HEK293 (cell line): ENCODE results near the gene ORAI2.

Experiments used
- CTCF ChIA-PET: fragments of 350-600 bp; formaldehyde crosslinking; extraction: SDS; loops from one replicate; lab custom pipeline; 2021; ENCODE audit warnings: antibody characterized with exemption; lab: Yijun Ruan, JAX
- POLR2A ChIA-PET: fragments of 300-600 bp; formaldehyde crosslinking; extraction: SDS; loops from one replicate; lab custom pipeline; 2020; ENCODE audit warnings: antibody characterized with exemption, inconsistent platforms; lab: Yijun Ruan, JAX
- H3K27ac ChIP-seq: fragments of 200-500 bp; sonication (Bioruptor generic); 2 replicates; pipeline ENCODE4 v1.5.1; 2014; ENCODE audit warnings: low read depth, low read length, control low read depth, inconsistent platforms; ENCODE audit errors: extremely low read depth
- H3K36me3 ChIP-seq, 2 experiments: fragments of 200-500 bp in 1 of 2; sonication (Bioruptor generic) in 1 of 2; 1 replicate in 1 of 2; 2 replicates in 1 of 2; pipeline ENCODE4 v1.5.1; 2014 to 2017; ENCODE audit warnings: inconsistent platforms in 2 of 2, low read length in 2 of 2; ENCODE audit not compliant: control insufficient read depth in 2 of 2, insufficient read depth in 1 of 2
- H3K4me1 ChIP-seq: fragments of 200-500 bp; sonication (Bioruptor generic); 2 replicates; pipeline ENCODE4 v1.5.1; 2014; ENCODE audit warnings: mild to moderate bottlenecking, low read length, inconsistent platforms; ENCODE audit not compliant: control insufficient read depth, insufficient read depth
- H3K4me3 ChIP-seq: 2 replicates; pipeline ENCODE4 v1.5.1; 2011; ENCODE audit warnings: low read depth, mild to moderate bottlenecking, control low read depth, low read length, moderate library complexity
- H3K9me3 ChIP-seq: fragments of 200-500 bp; sonication (Bioruptor generic); 2 replicates; pipeline ENCODE4 v1.5.1; 2014; ENCODE audit warnings: low read depth, low read length, inconsistent platforms; ENCODE audit not compliant: control insufficient read depth, insufficient read depth
- ATF2 ChIP-seq: fragments of 450-650 bp; formaldehyde crosslinking; IDR thresholded peaks from 2 replicates; pipeline ENCODE4 v1.5.1; 2016; ENCODE audit warnings: missing biosample characterization, missing genetic modification characterization, low read depth
- BCL11B ChIP-seq: fragments of 450-650 bp; formaldehyde crosslinking; IDR thresholded peaks from 2 replicates; pipeline ENCODE4 v1.5.1; 2016; ENCODE audit warnings: low read depth, missing biosample characterization, missing genetic modification characterization
- EGR2 ChIP-seq: fragments of 450-650 bp; formaldehyde crosslinking; IDR thresholded peaks from 2 replicates; pipeline ENCODE4 v1.5.1; 2016; ENCODE audit warnings: low read depth, missing biosample characterization, missing genetic modification characterization
- HIC1 ChIP-seq: fragments of 450-650 bp; formaldehyde crosslinking; IDR thresholded peaks from 2 replicates; pipeline ENCODE4 v1.5.1; 2016; ENCODE audit warnings: missing biosample characterization, missing genetic modification characterization
- HOXA7 ChIP-seq: sonication (generic); formaldehyde crosslinking; IDR thresholded peaks from 2 replicates; pipeline ENCODE4 v1.8.1; 2022; ENCODE audit warnings: missing genetic modification reagents, borderline replicate concordance
- HOXC10 ChIP-seq: sonication (generic); formaldehyde crosslinking; IDR thresholded peaks from 2 replicates; pipeline ENCODE4 v1.8.1; 2023; ENCODE audit warnings: mild to moderate bottlenecking, missing genetic modification reagents
- IKZF3 ChIP-seq: fragments of 450-650 bp; IDR thresholded peaks from 2 replicates; pipeline ENCODE4 v1.5.0; 2018; ENCODE audit warnings: missing biosample characterization, mild to moderate bottlenecking, missing genetic modification characterization, moderate library complexity
- OVOL3 ChIP-seq: fragments of 450-650 bp; formaldehyde crosslinking; IDR thresholded peaks from 2 replicates; pipeline ENCODE4 v1.5.1; 2016; ENCODE audit warnings: missing biosample characterization, missing genetic modification characterization
- REPIN1 ChIP-seq: fragments of 450-650 bp; formaldehyde crosslinking; IDR thresholded peaks from 2 replicates; pipeline ENCODE4 v1.5.1; 2017; ENCODE audit warnings: missing biosample characterization, missing genetic modification characterization, low read depth
- ZBTB21 ChIP-seq: fragments of 450-650 bp; formaldehyde crosslinking; IDR thresholded peaks from 2 replicates; pipeline ENCODE4 v1.5.1; 2017; ENCODE audit warnings: missing biosample characterization, missing genetic modification characterization
- ZBTB7A ChIP-seq: fragments of 450-650 bp; formaldehyde crosslinking; IDR thresholded peaks from 2 replicates; pipeline ENCODE4 v1.5.1; 2016; ENCODE audit warnings: low read depth, missing biosample characterization, missing genetic modification characterization
- ZFP37 ChIP-seq: fragments of 450-650 bp; formaldehyde crosslinking; IDR thresholded peaks from 2 replicates; pipeline ENCODE4 v1.5.1; 2016; ENCODE audit warnings: missing biosample characterization, missing genetic modification characterization
- ZNF138 ChIP-seq: fragments of 450-650 bp; formaldehyde crosslinking; IDR thresholded peaks from 2 replicates; pipeline ENCODE4 v1.5.1; 2016; ENCODE audit warnings: missing biosample characterization, missing genetic modification characterization, borderline replicate concordance
- ZNF19 ChIP-seq: fragments of 450-650 bp; formaldehyde crosslinking; IDR thresholded peaks from 2 replicates; pipeline ENCODE4; 2016; ENCODE audit warnings: missing biosample characterization, missing genetic modification characterization, low read depth
- ZNF266 ChIP-seq: fragments of 450-650 bp; formaldehyde crosslinking; IDR thresholded peaks from 2 replicates; pipeline ENCODE4 v1.5.1; 2016; ENCODE audit warnings: missing biosample characterization, missing genetic modification characterization, low read depth
- ZNF280D ChIP-seq: fragments of 450-650 bp; formaldehyde crosslinking; IDR thresholded peaks from 2 replicates; pipeline ENCODE4 v1.5.1; 2016; ENCODE audit warnings: missing biosample characterization, missing genetic modification characterization
- ZNF341 ChIP-seq: fragments of 450-650 bp; formaldehyde crosslinking; IDR thresholded peaks from 2 replicates; pipeline ENCODE4; 2016; ENCODE audit warnings: low read depth, missing biosample characterization, missing genetic modification characterization
- ZNF366 ChIP-seq: fragments of 450-650 bp; formaldehyde crosslinking; conservative IDR thresholded peaks from 2 replicates; pipeline ENCODE4 v1.5.1; 2016; ENCODE audit warnings: missing biosample characterization, missing genetic modification characterization
- ZNF391 ChIP-seq: fragments of 450-650 bp; formaldehyde crosslinking; IDR thresholded peaks from 2 replicates; pipeline ENCODE4 v1.5.1; 2016; ENCODE audit warnings: low read depth, missing biosample characterization, missing genetic modification characterization, borderline replicate concordance
- ZNF513 ChIP-seq: fragments of 450-650 bp; IDR thresholded peaks from 2 replicates; pipeline ENCODE4 v1.5.1; 2018; ENCODE audit warnings: missing biosample characterization, missing genetic modification characterization
- ZNF514 ChIP-seq: fragments of 450-650 bp; formaldehyde crosslinking; IDR thresholded peaks from 2 replicates; pipeline ENCODE4 v1.5.1; 2016; ENCODE audit warnings: missing biosample characterization, missing genetic modification characterization
- ZNF558 ChIP-seq: fragments of 450-650 bp; formaldehyde crosslinking; IDR thresholded peaks from 2 replicates; pipeline ENCODE4 v1.5.1; 2016; ENCODE audit warnings: missing biosample characterization, missing genetic modification characterization
- ZSCAN5A ChIP-seq: fragments of 450-650 bp; formaldehyde crosslinking; IDR thresholded peaks from 2 replicates; pipeline ENCODE4 v1.5.1; 2016; ENCODE audit warnings: missing biosample characterization, missing genetic modification characterization

The ORAI2 gene

GRCh38 chr7:102418592-102418991 is 14.8 kb upstream of the ORAI2 start (continued):
- no peak for TF ChIP-seq HOXC10 (CRISPR knock-in tag)
- TF ChIP-seq IKZF3 (tag by site-specific recombination): no peak
- TF ChIP-seq ZNF19 (tag by site-specific recombination): no peak
- TF ChIP-seq ZNF514 (tag by site-specific recombination): no peak
- TF ChIP-seq ATF2: no peak
- TF ChIP-seq ZBTB21 (tag by site-specific recombination): no peak
- TF ChIP-seq ZNF341 (tag by site-specific recombination): no peak

GRCh38 chr7:102421706-102422240 is 11.6 kb upstream of the ORAI2 start:
- no peaks in the 10 kb centered on the region for H3K9me3 ChIP-seq
- no peaks in the 10 kb centered on the region for H3K4me1 ChIP-seq
- POLR2A ChIA-PET: no interaction called here
- TF ChIP-seq ZNF558 (tag by site-specific recombination): no peak
- no peak for TF ChIP-seq ZBTB7A (tag by site-specific recombination)
- TF ChIP-seq ZNF513 (tag by site-specific recombination): no peak
- TF ChIP-seq OVOL3 (tag by site-specific recombination): no peak
- no peak for TF ChIP-seq HOXC10 (CRISPR knock-in tag)
- no peak for TF ChIP-seq ZNF266 (tag by site-specific recombination)
- no peak for TF ChIP-seq HIC1 (tag by site-specific recombination)
- TF ChIP-seq EGR2: no peak
- no peak for TF ChIP-seq BCL11B
- TF ChIP-seq HOXA7 (CRISPR knock-in tag): no peak
- TF ChIP-seq ATF2: no peak
- no peak for TF ChIP-seq ZFP37
- TF ChIP-seq ZNF280D (tag by site-specific recombination): no peak
- no peak for TF ChIP-seq ZNF391 (tag by site-specific recombination)
- no peak for TF ChIP-seq ZSCAN5A (tag by site-specific recombination)
- no peak for TF ChIP-seq REPIN1 (tag by site-specific recombination)
- TF ChIP-seq ZNF366 (tag by site-specific recombination): no peak
- no peak for TF ChIP-seq ZNF138 (tag by site-specific recombination)
- CTCF ChIA-PET: no interaction called here
- peaks cover 18 to 76% of the 10 kb centered on the region in 2 experiments; a peak in 2 of 3 replicates for H3K36me3 ChIP-seq
- no peak overlapping the region for H3K4me3 ChIP-seq
- no peak overlapping the region for H3K27ac ChIP-seq
